ENCODE data around the gene SNAI1. TPM values are rescaled to one million over a fixed set of nuclear protein-coding genes. Genes with fewer than 3 reads are reported as not detected.
A peak's percentile ranks its signal among the peaks of the same experiment; 100 is the strongest.

SNAI1 gene
- total and polyA plus RNA-seq, 2 donors (not counting 3 experiments of a cell fraction or from before 2014, with no cell fraction given): 10.8 to 13.4 TPM

DNA sequence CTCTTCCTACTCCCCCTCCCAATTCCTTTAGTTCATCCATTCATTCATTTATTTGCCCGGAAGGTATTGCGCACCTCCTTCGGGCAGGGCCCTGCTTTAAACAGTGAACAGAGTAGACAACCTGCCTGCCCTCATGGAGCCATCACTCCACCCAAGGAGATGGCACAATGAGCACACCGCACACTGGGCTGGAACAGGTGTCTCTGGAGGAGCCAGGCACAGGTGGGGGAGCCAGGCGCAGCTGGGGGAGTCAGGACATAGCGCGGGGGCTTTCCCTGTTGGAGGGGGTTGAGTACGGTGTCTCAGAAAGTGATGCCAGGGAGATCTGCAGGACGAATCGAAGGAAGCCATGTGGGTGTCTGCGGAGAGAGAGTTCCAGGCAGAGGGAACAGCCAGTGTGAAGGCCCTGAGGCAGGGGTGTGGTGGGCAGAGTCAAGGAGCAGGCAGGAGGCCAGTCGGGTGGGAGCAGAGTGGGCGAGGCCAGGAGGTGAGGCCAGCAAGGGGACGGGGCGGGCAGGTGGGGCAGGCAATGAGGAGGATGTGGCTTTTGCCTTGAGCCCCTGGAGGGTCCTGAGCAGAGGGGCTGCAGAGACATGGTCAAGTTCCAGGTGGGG lies 46.4 kb downstream of the SNAI1 start:
- no peaks in the 10 kb centered on the region for H4K20me1 ChIP-seq (replicated peaks; ENCODE audit: control insufficient read depth, extremely low read depth, insufficient read depth, low read length)
- peak overlapping the region; percentile 54 for H3K9ac ChIP-seq (replicated peaks; ENCODE audit: extremely low read depth, insufficient read depth, low read length)
- H3K36me3 ChIP-seq (ENCODE audit: control insufficient read depth in 2 of 2, extremely low read depth in 1 of 2, insufficient read depth in 2 of 2, low read length in 2 of 2): no peaks in the 10 kb centered on the region
- FAIRE-seq: no peak
- no peaks in the 10 kb centered on the region for H3K27me3 ChIP-seq (ENCODE audit: control insufficient read depth in 2 of 2, insufficient read depth in 2 of 2, low read length in 2 of 2)
- intact Hi-C loops (cut with micrococcal nuclease): no loop called here
- no peaks in the 10 kb centered on the region for H3K9me1 ChIP-seq (replicated peaks; ENCODE audit: control insufficient read depth, extremely low read depth, insufficient read depth, low read length)
- H3K9me3 ChIP-seq (replicated peaks; ENCODE audit: control insufficient read depth, insufficient read depth, low read length): no peaks in the 10 kb centered on the region
- POLR2A ChIA-PET: no interaction called here
- peak overlapping the region; percentile 99 for H3K27ac ChIP-seq (ENCODE audit: insufficient read depth, low read depth, low read length)
- no peak overlapping the region for H2AFZ ChIP-seq (ENCODE audit: low read depth, low read length)
- dilution Hi-C loops (cut with MboI; ENCODE audit: extremely low pct_ligation_motif_present, low sequenced_read_pairs): no loop called here
- no peak for TF ChIP-seq FOS (IDR thresholded peaks at IDR 0.05; ENCODE audit: borderline replicate concordance, insufficient read depth, low read length)
- TF ChIP-seq JUN (IDR thresholded peaks at IDR 0.05; ENCODE audit: borderline replicate concordance, insufficient read depth, insufficient read length, low read depth): no peak
- TF ChIP-seq POLR2A (IDR thresholded peaks at IDR 0.05; ENCODE audit: low read depth, low read length): no peak
- TF ChIP-seq EZH2 (IDR thresholded peaks at IDR 0.05; ENCODE audit: borderline replicate concordance, low read depth, low read length, severe bottlenecking): no peak
- TF ChIP-seq MYC (IDR thresholded peaks at IDR 0.05; ENCODE audit: low read depth, low read length): no peak
- TF ChIP-seq, protein P1, sequence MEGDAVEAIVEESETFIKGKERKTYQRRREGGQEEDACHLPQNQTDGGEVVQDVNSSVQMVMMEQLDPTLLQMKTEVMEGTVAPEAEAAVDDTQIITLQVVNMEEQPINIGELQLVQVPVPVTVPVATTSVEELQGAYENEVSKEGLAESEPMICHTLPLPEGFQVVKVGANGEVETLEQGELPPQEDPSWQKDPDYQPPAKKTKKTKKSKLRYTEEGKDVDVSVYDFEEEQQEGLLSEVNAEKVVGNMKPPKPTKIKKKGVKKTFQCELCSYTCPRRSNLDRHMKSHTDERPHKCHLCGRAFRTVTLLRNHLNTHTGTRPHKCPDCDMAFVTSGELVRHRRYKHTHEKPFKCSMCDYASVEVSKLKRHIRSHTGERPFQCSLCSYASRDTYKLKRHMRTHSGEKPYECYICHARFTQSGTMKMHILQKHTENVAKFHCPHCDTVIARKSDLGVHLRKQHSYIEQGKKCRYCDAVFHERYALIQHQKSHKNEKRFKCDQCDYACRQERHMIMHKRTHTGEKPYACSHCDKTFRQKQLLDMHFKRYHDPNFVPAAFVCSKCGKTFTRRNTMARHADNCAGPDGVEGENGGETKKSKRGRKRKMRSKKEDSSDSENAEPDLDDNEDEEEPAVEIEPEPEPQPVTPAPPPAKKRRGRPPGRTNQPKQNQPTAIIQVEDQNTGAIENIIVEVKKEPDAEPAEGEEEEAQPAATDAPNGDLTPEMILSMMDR (IDR thresholded peaks at IDR 0.05; ENCODE audit: extremely low read depth in 1 of 2, insufficient read depth in 1 of 2, low read depth in 1 of 2, low read length in 2 of 2): no peak
- TF ChIP-seq GATA2 (IDR thresholded peaks at IDR 0.05; ENCODE audit: insufficient read depth, insufficient read length, low read depth, low read length): no peak
- TF ChIP-seq, protein P2, sequence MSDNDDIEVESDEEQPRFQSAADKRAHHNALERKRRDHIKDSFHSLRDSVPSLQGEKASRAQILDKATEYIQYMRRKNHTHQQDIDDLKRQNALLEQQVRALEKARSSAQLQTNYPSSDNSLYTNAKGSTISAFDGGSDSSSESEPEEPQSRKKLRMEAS (IDR thresholded peaks at IDR 0.05; ENCODE audit: insufficient read depth, insufficient read length): no peak
- no peak for TF ChIP-seq POLR2AphosphoS5 (IDR thresholded peaks at IDR 0.05; ENCODE audit: insufficient read depth, low read depth, low read length)
- no peak overlapping the region for H3K4me3 ChIP-seq (replicated peaks in 1 of 3; ENCODE audit: insufficient read depth in 1 of 3, low read depth in 1 of 3, low read length in 3 of 3)
- no peak for DNase-seq (ENCODE audit: low read depth, low spot score)
- H3K4me2 ChIP-seq (ENCODE audit: insufficient read depth, low read length): no peak overlapping the region
- H3K4me1 ChIP-seq (ENCODE audit: control insufficient read depth, extremely low read depth, insufficient read depth, low read length): peaks cover 50% of the 10 kb centered on the region
- H3K79me2 ChIP-seq (ENCODE audit: control insufficient read depth, insufficient read depth, low read length): no peaks in the 10 kb centered on the region
- CTCF ChIA-PET: interaction anchor here (1.3 to 2.1 kb wide), 2 partner anchors 29 to 50 kb away, joined by 3 to 7 read pairs; no protein-coding TSS in a partner anchor
- BruUV-seq (replicated peaks): no TSS peak
